ENCODE data around the gene ZNF667. TPM values are rescaled to one million over a fixed set of nuclear protein-coding genes. Genes with fewer than 3 reads are reported as not detected.
A peak's percentile ranks its signal among the peaks of the same experiment; 100 is the strongest.

ZNF667 gene
- 0.97 and 2.6 TPM in 2 replicates for total RNA-seq

DNA sequence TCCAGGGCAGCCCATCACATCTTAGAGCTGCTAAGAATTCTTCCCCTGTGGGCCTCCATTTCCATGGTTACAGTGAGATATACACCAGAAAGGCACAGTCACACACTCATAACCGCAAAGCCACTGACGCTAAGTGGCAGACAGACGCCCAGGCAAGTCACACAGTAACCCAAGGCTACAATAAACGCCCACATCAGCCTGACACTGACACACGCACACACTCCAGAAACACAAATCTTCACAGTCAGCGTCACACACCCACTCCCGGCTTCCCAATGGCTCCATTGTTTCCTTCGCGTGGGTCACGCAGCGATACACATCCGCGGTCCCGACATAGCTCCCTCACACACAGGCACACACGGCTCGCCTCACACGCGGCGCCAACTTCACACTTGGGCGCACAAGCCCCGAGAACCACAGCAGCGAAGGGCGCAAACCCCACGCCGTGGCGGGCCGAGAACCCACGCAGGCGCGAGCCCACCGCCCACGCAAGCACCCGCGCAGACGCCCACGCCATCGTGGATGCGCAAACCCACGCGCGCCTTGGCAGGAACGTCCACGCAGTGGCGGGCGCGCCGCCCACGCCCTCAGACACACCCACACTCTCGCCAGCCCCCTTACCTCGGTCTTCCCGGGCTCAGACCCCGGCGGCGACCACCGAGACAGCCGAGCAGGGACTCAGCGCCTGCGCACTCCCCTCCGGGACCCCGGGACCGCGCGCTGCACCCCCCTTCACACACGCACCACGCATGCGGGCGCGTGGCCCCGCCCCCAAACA is at the start of gene ZNF667:
TSS of gene ZNF667 (minus strand) at position 695 of the 778 bp plus-strand sequence. CDS start 14,975 bp downstream, outside the sequence.
- DNase-seq (ENCODE audit: low read depth) = peak; percentile 40
- H3K4me3 ChIP-seq (ENCODE audit: low read depth, low read length) = peak within 1 kb of the TSS; percentile 62
- TF ChIP-seq, protein P1, sequence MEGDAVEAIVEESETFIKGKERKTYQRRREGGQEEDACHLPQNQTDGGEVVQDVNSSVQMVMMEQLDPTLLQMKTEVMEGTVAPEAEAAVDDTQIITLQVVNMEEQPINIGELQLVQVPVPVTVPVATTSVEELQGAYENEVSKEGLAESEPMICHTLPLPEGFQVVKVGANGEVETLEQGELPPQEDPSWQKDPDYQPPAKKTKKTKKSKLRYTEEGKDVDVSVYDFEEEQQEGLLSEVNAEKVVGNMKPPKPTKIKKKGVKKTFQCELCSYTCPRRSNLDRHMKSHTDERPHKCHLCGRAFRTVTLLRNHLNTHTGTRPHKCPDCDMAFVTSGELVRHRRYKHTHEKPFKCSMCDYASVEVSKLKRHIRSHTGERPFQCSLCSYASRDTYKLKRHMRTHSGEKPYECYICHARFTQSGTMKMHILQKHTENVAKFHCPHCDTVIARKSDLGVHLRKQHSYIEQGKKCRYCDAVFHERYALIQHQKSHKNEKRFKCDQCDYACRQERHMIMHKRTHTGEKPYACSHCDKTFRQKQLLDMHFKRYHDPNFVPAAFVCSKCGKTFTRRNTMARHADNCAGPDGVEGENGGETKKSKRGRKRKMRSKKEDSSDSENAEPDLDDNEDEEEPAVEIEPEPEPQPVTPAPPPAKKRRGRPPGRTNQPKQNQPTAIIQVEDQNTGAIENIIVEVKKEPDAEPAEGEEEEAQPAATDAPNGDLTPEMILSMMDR (IDR thresholded peaks at IDR 0.05; ENCODE audit: insufficient read depth, low read depth, low read length) = no peak

DNA sequence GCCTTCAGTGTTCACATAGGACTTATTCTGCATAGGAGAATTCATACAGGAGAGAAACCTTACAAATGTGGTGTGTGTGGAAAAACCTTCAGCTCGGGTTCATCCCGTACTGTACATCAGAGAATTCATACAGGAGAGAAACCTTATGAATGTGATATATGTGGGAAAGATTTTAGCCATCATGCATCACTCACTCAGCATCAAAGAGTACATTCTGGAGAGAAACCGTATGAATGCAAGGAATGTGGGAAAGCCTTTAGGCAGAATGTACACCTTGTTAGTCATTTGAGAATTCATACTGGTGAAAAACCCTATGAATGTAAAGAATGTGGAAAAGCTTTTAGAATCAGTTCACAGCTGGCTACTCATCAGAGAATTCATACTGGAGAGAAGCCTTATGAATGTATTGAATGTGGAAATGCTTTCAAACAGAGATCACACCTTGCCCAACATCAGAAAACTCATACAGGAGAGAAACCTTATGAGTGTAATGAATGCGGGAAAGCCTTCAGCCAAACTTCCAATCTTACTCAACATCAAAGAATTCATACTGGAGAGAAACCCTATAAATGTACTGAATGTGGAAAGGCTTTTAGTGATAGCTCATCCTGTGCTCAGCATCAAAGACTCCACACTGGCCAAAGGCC is 48.2 kb upstream of the ZNF667 start:
- DNase-seq (ENCODE audit: low read depth) = no peak
- H3K4me3 ChIP-seq (ENCODE audit: low read depth, low read length) = no peak overlapping the region
- TF ChIP-seq, protein P1 (IDR thresholded peaks at IDR 0.05; ENCODE audit: insufficient read depth, low read depth, low read length) = no peak

DNA sequence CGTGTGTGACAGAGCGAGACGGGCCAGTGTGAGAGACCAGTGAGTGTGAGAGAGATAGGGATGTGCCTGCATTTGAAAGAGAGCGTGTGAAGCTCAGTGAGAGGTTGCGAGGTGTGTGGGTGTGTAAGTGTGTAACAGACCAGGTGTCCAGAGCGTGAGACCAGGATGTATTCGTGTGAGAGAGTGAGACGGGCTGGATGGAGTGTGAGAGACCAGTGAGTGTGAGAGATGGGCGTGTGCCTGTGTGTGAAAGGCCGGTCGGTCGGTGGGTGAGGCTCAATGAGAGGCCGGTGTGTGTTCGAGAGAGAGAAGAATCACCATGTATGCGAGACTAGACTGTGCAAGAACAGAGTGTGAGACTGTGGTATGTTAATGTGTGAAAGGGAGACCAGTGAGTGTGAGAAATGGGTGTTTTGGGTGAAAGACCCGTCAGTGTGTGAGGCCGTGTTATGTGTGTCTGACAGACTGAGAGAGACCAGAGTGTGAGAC is 31.2 kb upstream of the ZNF667 start:
- H3K4me3 ChIP-seq (ENCODE audit: low read depth, low read length) = peak overlapping the region; percentile 83
- TF ChIP-seq, protein P1 (IDR thresholded peaks at IDR 0.05; ENCODE audit: insufficient read depth, low read depth, low read length) = no peak
- DNase-seq (ENCODE audit: low read depth) = no peak

DNA sequence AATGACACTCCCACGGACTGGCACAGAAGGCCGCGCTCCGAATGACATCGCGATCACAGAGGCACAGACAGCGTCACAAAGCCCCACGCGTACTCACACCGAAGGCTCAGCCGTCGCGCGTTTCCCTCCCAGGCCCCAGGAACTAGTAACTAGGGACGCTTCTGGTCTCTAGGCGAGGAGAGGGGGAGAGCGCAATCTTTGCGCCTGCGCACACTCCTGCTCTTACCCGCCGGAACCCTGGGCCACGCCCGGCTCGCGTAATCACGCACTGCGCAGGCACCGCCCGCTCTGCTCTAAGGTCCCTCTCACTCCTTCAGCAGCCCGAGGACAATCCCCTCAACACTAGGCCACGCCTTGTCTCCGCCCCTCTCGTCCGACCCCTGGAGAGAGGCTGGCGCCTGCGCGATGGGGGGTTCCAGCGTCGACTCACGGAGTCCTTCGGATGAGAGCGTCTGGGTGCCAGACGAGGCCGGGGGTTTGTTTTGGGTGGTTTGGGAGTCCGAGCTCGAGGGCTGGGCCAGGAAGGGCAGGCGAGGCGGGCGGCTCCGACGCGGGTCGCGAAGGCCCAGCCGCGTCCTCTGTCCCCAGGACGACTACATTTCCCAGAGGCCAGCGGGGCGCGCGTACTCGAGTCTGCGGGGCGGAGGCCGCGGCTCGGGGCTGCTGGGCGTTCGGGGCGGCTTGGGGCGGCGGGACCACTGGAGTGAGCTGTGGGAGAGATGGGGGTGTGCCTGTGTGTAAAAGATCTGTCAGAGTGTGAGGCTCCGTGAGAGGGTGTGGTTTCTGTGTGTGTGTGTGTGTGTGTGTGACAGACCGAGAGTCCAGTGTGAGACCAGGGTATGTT is 30.5 kb upstream of the ZNF667 start, which contains the start of gene ZNF471:
TSS of gene ZNF471 (plus strand) at position 410 of the 844 bp plus-strand sequence. CDS start 3,717 bp downstream, outside the sequence.
- TF ChIP-seq, protein P1 (IDR thresholded peaks at IDR 0.05; ENCODE audit: insufficient read depth, low read depth, low read length) = no peak
- H3K4me3 ChIP-seq (ENCODE audit: low read depth, low read length) = peak within 1 kb of the TSS; percentile 83
- DNase-seq (ENCODE audit: low read depth) = peak; percentile 97

DNA sequence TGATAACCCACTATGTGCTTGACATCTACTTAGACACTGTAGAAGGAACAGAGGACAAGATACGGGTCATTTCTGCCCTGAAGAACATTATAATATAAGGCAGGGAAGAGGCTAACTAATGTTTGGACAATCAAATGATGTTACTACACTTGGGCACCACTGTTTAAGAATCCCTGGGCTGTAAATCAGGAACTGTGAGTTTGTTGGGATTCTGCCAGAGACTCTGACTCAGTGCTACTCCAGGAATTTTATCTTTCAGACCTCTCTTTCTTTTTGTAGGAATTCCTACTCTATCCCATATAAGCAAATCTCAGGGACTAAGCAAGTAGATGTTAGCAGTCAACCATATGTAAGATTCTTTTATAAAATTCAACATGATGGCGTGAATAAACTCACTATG is 27.4 kb upstream of the ZNF667 start:
- H3K4me3 ChIP-seq (ENCODE audit: low read depth, low read length) = no peak overlapping the region
- DNase-seq (ENCODE audit: low read depth) = peak; percentile 29
- TF ChIP-seq, protein P1 (IDR thresholded peaks at IDR 0.05; ENCODE audit: insufficient read depth, low read depth, low read length) = no peak

DNA sequence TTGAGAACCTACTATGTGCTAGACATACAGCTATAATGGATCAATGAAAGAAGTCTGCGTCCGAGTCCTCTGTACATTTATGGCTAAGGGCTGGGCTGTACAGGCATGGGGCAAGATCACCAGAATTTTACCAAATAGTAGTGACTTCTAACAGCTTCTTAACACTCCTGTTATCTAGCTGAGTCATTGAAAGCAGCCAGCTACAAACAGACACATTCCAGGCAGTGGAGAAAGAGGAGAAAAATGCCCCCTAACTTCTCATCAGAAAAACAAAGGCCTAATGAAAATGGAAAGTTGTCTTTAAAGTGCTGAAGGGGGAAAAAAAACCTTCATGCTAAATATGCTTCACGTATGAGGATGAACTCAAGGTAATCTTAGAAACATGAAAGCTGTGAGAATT is 14.3 kb upstream of the ZNF667 start:
- peak; percentile 2 for DNase-seq (ENCODE audit: low read depth)
- no peak overlapping the region for H3K4me3 ChIP-seq (ENCODE audit: low read depth, low read length)
- TF ChIP-seq, protein P1 (IDR thresholded peaks at IDR 0.05; ENCODE audit: insufficient read depth, low read depth, low read length) = no peak
